Transverse colon (tissue), 4 donors: ENCODE results near the gene BMPR1B.

ENCODE experiments used
- CTCF ChIP-seq, 5 experiments: fragments of 200-600 bp in 3 of 5; fragments of 450-650 bp in 2 of 5; sonication (generic) in 3 of 5; IDR thresholded peaks; 1 replicate in 2 of 5; 2 replicates in 3 of 5; pipeline ENCODE4 v1.5.1; 2016 to 2017; ENCODE audit warnings: antibody characterized with exemption in 5 of 5, inconsistent platforms in 3 of 5, mild to moderate bottlenecking in 2 of 5, moderate library complexity in 1 of 5
- EP300 ChIP-seq: sonication (generic); formaldehyde crosslinking; IDR thresholded peaks from one replicate; pipeline ENCODE4 v1.6.1; 2017; ENCODE audit warnings: antibody characterized with exemption, low read depth
- POLR2A ChIP-seq: fragments of 450-650 bp; IDR thresholded peaks from one replicate; pipeline ENCODE4 v1.6.1; 2016; ENCODE audit warnings: antibody characterized with exemption, mild to moderate bottlenecking, moderate library complexity
- POLR2AphosphoS5 ChIP-seq, 3 donors: sonication (generic); formaldehyde crosslinking; IDR thresholded peaks; one replicate each; pipeline ENCODE4 v1.6.1; 2016; ENCODE audit warnings: antibody characterized with exemption in 3 of 3

- TF ChIP-seq CTCF (IDR thresholded peaks at IDR 0.05) (no peak), POLR2AphosphoS5 (IDR thresholded peaks at IDR 0.05) (no peak), EP300 (no peak), POLR2A (no peak)
Observed at GRCh38 chr4:94932366-94932765, 174.6 kb downstream of the BMPR1B start.
